ENCODE results near the gene PDS5A.
"Not testable (repeated sequence)": the region's sequence is repeated elsewhere in the genome, so short reads cannot be mapped to it uniquely, and the experiment has no call there.

Gene PDS5A

DNA sequence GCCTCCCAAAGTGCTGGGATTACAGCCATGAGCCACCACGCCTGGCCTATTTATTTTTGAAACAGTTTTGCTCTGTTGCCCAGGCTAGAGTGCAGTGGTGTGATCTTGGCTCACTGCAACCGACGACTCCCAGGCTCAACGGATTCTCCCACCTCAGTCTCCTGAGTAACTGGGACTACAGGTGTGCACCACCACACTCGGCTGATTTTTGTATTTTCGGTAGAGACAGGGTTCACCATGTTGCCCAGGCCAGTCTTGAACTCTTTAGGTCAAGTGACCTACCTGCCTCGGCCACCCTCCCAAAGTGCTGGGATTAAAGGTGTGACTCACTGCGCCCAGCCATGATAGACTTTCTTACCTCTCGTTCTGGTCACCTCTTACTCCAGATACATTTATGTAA, 155.8 kb downstream of the PDS5A start:
- no peak overlapping the region for H3K4me3 ChIP-seq (ENCODE audit: low read depth, low read length)

DNA sequence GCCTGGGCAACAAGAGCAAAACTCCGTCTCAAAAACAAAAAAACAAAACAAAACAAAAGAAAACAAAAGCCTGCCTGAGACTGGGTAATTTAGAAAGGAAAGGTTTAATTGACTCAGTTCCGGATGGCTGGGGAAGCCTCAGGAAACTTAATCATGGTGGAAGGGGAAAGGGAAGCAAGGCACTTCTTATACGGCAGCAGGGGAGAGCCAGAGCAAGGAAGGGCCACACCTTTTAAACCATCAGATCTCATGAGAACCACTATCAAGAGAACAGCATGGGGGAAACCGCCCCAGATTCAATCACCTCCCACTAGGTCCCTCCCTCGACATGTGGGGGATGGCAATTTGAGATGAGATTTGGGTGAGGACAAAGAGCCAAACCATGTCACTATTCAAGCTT, 157.5 kb downstream of the PDS5A start:
- DNase-seq (ENCODE audit: low read depth) = no peak
- no peak overlapping the region for H3K4me3 ChIP-seq (ENCODE audit: low read depth, low read length)
- TF ChIP-seq, protein P1, sequence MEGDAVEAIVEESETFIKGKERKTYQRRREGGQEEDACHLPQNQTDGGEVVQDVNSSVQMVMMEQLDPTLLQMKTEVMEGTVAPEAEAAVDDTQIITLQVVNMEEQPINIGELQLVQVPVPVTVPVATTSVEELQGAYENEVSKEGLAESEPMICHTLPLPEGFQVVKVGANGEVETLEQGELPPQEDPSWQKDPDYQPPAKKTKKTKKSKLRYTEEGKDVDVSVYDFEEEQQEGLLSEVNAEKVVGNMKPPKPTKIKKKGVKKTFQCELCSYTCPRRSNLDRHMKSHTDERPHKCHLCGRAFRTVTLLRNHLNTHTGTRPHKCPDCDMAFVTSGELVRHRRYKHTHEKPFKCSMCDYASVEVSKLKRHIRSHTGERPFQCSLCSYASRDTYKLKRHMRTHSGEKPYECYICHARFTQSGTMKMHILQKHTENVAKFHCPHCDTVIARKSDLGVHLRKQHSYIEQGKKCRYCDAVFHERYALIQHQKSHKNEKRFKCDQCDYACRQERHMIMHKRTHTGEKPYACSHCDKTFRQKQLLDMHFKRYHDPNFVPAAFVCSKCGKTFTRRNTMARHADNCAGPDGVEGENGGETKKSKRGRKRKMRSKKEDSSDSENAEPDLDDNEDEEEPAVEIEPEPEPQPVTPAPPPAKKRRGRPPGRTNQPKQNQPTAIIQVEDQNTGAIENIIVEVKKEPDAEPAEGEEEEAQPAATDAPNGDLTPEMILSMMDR (IDR thresholded peaks at IDR 0.05; ENCODE audit: control insufficient read depth, extremely low read depth, insufficient read depth) = no peak

More for the DNA sequence above, 155.8 kb downstream of the PDS5A start:
- DNase-seq (ENCODE audit: low read depth) = no peak
- TF ChIP-seq, protein P1 (IDR thresholded peaks at IDR 0.05; ENCODE audit: control insufficient read depth, extremely low read depth, insufficient read depth) = no peak

DNA sequence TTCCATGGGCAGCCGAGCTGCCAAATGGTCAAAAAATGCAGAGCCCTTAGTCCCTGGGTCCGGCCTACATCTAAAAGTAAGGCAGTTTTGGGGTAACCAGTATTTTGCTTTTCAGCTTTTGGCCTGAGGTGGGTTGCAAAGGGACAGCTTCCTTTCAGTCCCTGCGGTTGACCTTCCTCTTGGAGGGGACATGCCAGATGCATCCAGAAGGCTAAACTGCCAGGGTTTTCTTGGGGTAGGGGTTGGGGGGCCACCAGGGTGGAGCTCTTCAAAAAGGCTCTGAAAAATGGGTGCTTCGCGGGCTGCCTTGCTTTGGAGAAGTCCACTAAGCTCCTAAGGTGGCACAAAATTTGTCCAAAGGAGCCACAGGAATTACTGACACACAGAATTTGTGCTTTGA, 159.1 kb downstream of the PDS5A start:
- TF ChIP-seq, protein P1 (IDR thresholded peaks at IDR 0.05; ENCODE audit: control insufficient read depth, extremely low read depth, insufficient read depth) = no peak
- no peak for DNase-seq (ENCODE audit: low read depth)
- no peak overlapping the region for H3K4me3 ChIP-seq (ENCODE audit: low read depth, low read length)

DNA sequence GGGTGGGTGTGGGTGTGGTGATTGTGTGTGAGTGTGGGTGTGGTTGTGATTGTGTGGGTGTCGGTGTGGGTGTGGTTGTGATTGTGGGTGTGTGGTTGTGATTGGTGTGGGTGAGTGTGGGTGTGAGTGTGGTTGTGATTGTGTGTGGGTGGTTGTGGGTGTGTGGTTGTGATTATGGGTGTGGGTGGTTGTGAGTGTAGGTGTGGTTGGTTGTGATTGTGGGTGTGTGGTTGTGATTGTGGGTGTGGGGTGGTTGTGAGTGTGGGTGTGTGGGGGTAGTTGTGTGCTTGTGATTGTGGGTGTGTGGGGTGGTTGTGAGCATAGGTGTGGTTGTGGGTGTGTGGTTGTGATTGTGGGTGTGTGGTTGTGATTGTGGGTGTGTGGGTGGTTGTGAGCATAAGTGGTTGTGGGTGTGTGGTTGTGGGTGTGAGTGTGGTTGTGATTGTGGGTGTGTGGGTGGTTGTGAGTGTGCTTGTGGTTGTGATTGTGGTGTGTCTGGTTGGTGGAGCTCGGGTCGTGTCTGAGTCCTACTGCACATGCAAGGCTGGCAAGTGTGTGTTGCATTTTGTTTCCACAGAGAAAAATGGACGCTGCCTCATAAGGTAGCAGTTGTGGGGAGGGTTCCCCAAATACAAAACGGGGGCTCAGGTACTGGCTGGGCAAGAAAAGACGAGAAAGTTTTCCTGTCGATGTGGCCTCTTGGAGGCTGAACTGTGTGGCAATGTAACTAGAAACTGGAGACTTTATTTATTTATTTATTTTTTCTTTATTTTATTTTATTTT, 163.1 kb downstream of the PDS5A start:
- DNase-seq (ENCODE audit: low read depth) = peak; percentile 10
- no peak overlapping the region for H3K4me3 ChIP-seq (ENCODE audit: low read depth, low read length)

DNA sequence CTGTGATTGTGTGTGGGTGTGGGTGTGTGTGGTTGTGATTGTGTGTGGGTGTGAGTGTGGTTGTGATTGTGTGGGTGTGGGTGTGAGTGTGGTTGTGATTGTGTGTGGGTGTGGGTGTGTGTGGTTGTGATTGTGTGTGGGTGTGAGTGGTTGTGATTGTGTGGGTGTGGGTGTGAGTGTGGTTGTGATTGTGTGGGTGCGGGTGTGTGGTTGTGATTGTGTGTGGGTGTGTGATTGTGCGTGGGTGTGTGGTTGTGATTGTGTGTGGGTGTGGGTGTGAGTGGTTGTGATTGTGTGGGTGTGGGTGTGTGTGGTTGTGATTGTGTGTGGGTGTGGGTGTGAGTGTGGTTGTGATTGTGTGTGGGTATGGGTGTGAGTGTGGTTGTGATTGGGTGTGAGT, 163.9 kb downstream of the PDS5A start:
- H3K4me3 ChIP-seq (ENCODE audit: low read depth, low read length); DNase-seq (ENCODE audit: low read depth): not testable (repeated sequence)

More for the DNA sequence above, 163.1 kb downstream of the PDS5A start:
- TF ChIP-seq, protein P1 (IDR thresholded peaks at IDR 0.05; ENCODE audit: control insufficient read depth, extremely low read depth, insufficient read depth) = no peak

DNA sequence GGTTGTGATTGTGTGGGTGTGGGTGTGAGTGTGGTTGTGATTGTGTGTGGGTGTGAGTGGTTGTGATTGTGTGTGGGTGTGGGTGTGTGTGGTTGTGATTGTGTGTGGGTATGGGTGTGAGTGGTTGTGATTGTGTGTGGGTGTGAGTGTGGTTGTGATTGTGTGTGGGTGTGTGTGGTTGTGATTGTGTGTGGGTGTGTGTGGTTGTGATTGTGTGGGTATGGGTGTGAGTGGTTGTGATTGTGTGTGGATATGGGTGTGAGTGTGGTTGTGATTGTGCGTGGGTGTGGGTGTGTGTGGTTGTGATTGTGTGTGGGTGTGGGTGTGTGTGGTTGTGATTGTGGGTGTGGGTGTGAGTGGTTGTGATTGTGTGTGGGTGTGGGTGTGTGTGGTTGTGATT, 164.7 kb downstream of the PDS5A start:
- not testable (repeated sequence) for H3K4me3 ChIP-seq (ENCODE audit: low read depth, low read length); DNase-seq (ENCODE audit: low read depth)

DNA sequence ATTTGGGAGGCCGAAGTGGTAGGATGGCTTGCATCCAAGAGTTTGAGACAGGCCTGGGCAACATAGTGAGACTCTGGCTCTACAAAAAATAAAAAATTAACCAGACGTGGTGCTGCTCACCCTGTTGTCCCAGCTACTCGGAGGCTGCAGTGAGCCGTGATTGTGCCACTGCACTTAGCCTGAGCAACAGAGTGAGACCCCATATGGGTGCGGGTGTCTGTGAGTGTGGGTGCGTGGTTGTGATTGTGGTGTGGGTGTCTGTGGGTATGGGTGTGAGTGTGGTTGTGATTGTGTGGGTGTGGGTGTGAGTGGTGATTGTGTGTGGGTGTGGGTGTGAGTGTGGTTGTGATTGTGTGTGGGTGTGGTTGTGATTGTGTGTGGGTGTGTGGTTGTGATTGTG, 165.2 kb downstream of the PDS5A start:
- H3K4me3 ChIP-seq (ENCODE audit: low read depth, low read length) = no peak overlapping the region
- TF ChIP-seq, protein P1 (IDR thresholded peaks at IDR 0.05; ENCODE audit: control insufficient read depth, extremely low read depth, insufficient read depth) = no peak
- no peak for DNase-seq (ENCODE audit: low read depth)

DNA sequence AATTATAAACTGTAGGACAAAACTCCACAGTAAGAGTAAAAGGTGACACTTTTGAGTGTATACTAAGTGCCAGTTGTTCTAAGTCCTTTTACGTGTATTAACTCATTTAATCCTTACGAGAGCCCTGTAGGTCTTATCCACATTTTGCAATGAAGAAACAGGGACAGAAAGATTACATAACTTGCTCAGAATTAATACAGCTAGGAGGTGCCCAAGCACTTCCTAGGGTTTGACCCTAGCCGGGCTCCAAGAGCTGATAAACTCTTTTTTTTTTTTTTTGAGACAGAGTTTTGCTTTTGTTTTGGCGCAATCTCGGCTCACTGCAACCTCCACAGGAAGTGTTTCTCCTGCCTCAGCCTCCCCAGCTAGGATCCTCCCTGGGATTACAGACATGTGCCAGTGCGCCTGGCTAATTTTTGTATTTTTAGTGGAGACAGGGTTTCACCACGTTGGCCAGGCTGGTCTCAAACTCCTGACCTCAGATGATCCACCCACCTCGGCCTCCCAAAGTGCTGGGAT, 169.4 kb downstream of the PDS5A start:
- H3K4me3 ChIP-seq (ENCODE audit: low read depth, low read length) = no peak overlapping the region
- no peak for DNase-seq (ENCODE audit: low read depth)
- TF ChIP-seq, protein P1 (IDR thresholded peaks at IDR 0.05; ENCODE audit: control insufficient read depth, extremely low read depth, insufficient read depth) = no peak

Data from LNCaP clone FGC (cell line).